K562 (cell line): ENCODE results near the gene ADAM23. TPM values are rescaled to one million over a fixed set of nuclear protein-coding genes. Genes with fewer than 3 reads are reported as not detected.

ENCODE experiments used
- DDX20 ChIP-seq: fragments of 450-650 bp; IDR thresholded peaks from 2 replicates; pipeline ENCODE4 v1.6.1; 2016; ENCODE audit warnings: missing genetic modification characterization, low read depth, mild to moderate bottlenecking, missing compliant biosample characterization, moderate library complexity
- FOSL1 ChIP-seq: fragments of 200-800 bp; sonication (Bioruptor generic); conservative IDR thresholded peaks from 2 replicates; pipeline ENCODE4 v1.6.1; 2016; ENCODE audit warnings: missing genetic modification characterization, missing compliant biosample characterization
- NFE2L1 ChIP-seq: fragments of 450-650 bp; IDR thresholded peaks from 2 replicates; pipeline ENCODE4 v1.6.1; 2016; ENCODE audit warnings: missing genetic modification characterization, low read depth, mild to moderate bottlenecking, missing compliant biosample characterization, moderate library complexity, borderline replicate concordance
- polyA plus RNA-seq, 8 experiments: library from polyadenylated mRNA; depleted of rRNA in 4 of 8; stranded (reverse) in 5 of 8; unstranded in 3 of 8; fragments of >200 nt; fragmentation: Nextera tagmentation in 2 of 8; fragmentation: Illumina TruSeq in 1 of 8; extraction: Ambion mirVana in 2 of 8; extraction: Trizol in 1 of 8; gene quantifications; 2 replicates each; pipeline versions ENCODE4 v1.2.1 to v1.2.3, GENCODE V29; 2011 to 2014; ENCODE audit warnings: inconsistent platforms in 1 of 8, missing spikeins in 1 of 8
- total RNA-seq, 7 experiments: library from RNA; depleted of rRNA in 6 of 7; stranded (reverse); fragments of >200 nt in 6 of 7; fragmentation: Illumina TruSeq in 2 of 7; extraction: Trizol in 2 of 7; gene quantifications; 2 replicates each; pipeline versions ENCODE4 v1.2.1 to v1.2.3, GENCODE V29; 2011 to 2021; ENCODE audit warnings: low replicate concordance in 1 of 7
- TF ChIP-seq, protein P1 (sequence below): fragments of 450-650 bp; IDR thresholded peaks from 2 replicates; pipeline ENCODE4 v1.6.1; 2017; ENCODE audit warnings: antibody characterized with exemption, mild to moderate bottlenecking
- TF ChIP-seq, protein P2 (sequence below): sonication (generic); formaldehyde crosslinking; IDR thresholded peaks from 2 replicates; pipeline ENCODE4 v1.4.0; 2020; ENCODE audit warnings: mild to moderate bottlenecking, missing genetic modification reagents

Gene ADAM23
- total and polyA plus RNA-seq, 9 of the 15 experiments (the other 6 are each of a cell fraction or from before 2014, with no cell fraction given) = 0.02 TPM; not detected in 8

DNA sequence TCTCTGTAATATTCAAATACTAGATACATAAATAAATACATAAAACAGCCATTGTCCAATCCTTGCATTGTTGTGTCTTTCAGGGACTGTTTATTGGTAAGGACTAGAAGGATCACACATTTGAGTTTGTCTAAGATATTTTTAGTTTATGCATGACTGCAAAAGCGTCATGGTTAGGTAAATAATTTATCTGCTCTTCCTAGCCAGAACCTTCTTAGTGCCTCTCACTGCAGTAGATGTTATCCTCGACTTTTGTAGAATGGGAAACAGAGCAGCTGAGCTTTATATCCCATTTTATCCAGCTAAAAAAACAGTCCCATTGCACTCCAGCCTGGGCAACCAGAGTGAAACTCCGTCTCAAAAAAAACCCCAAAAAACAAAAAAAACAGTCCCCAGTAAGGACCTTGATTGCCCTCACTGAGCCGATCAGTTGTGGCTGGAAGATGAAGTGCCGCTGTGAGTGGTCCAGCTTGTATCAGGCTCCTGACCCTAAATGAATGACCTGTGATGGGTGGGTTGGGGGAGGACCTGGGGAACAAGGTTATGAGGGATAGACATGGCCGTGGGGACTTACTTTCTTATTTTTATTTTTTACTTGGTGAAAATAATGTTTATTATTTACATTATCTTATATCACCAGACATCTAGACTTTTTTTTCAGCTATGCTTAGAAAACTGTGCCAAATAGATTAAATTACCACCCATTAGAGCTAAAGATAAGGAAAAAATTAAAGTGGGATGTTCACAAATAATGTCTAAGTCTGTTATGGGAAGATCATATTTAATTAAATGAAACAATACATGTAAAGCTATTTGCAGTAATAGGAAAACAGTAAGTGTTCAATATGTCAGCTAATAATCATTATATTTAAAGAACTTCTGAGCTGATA lies 10.9 kb upstream of the ADAM23 start (continued):
- TF ChIP-seq, protein P1, sequence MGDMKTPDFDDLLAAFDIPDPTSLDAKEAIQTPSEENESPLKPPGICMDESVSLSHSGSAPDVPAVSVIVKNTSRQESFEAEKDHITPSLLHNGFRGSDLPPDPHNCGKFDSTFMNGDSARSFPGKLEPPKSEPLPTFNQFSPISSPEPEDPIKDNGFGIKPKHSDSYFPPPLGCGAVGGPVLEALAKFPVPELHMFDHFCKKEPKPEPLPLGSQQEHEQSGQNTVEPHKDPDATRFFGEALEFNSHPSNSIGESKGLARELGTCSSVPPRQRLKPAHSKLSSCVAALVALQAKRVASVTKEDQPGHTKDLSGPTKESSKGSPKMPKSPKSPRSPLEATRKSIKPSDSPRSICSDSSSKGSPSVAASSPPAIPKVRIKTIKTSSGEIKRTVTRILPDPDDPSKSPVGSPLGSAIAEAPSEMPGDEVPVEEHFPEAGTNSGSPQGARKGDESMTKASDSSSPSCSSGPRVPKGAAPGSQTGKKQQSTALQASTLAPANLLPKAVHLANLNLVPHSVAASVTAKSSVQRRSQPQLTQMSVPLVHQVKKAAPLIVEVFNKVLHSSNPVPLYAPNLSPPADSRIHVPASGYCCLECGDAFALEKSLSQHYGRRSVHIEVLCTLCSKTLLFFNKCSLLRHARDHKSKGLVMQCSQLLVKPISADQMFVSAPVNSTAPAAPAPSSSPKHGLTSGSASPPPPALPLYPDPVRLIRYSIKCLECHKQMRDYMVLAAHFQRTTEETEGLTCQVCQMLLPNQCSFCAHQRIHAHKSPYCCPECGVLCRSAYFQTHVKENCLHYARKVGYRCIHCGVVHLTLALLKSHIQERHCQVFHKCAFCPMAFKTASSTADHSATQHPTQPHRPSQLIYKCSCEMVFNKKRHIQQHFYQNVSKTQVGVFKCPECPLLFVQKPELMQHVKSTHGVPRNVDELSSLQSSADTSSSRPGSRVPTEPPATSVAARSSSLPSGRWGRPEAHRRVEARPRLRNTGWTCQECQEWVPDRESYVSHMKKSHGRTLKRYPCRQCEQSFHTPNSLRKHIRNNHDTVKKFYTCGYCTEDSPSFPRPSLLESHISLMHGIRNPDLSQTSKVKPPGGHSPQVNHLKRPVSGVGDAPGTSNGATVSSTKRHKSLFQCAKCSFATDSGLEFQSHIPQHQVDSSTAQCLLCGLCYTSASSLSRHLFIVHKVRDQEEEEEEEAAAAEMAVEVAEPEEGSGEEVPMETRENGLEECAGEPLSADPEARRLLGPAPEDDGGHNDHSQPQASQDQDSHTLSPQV = no peak
- TF ChIP-seq, protein P2, sequence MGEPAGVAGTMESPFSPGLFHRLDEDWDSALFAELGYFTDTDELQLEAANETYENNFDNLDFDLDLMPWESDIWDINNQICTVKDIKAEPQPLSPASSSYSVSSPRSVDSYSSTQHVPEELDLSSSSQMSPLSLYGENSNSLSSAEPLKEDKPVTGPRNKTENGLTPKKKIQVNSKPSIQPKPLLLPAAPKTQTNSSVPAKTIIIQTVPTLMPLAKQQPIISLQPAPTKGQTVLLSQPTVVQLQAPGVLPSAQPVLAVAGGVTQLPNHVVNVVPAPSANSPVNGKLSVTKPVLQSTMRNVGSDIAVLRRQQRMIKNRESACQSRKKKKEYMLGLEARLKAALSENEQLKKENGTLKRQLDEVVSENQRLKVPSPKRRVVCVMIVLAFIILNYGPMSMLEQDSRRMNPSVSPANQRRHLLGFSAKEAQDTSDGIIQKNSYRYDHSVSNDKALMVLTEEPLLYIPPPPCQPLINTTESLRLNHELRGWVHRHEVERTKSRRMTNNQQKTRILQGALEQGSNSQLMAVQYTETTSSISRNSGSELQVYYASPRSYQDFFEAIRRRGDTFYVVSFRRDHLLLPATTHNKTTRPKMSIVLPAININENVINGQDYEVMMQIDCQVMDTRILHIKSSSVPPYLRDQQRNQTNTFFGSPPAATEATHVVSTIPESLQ (CRISPR knock-in tag) = no peak
- TF ChIP-seq DDX20 (tag) (no peak), NFE2L1 (tag) (no peak), FOSL1 (tag) (no peak)
